GM21526 (cell line): ENCODE measurements around the gene CLHC1.
A peak's percentile ranks its signal among the peaks of the same experiment; 100 is the strongest.
"Not testable (repeated sequence)": the region's sequence is repeated elsewhere in the genome, so short reads cannot be mapped to it uniquely, and the experiment has no call there.

Source experiments
- ATAC-seq: cut with Tn5 transposase; IDR thresholded peaks from one replicate; pipeline ENCODE4 v1.9.1; 2021; ENCODE audit warnings: moderate library complexity; ENCODE audit not compliant: unreplicated experiment, low FRiP score

Gene CLHC1

DNA sequence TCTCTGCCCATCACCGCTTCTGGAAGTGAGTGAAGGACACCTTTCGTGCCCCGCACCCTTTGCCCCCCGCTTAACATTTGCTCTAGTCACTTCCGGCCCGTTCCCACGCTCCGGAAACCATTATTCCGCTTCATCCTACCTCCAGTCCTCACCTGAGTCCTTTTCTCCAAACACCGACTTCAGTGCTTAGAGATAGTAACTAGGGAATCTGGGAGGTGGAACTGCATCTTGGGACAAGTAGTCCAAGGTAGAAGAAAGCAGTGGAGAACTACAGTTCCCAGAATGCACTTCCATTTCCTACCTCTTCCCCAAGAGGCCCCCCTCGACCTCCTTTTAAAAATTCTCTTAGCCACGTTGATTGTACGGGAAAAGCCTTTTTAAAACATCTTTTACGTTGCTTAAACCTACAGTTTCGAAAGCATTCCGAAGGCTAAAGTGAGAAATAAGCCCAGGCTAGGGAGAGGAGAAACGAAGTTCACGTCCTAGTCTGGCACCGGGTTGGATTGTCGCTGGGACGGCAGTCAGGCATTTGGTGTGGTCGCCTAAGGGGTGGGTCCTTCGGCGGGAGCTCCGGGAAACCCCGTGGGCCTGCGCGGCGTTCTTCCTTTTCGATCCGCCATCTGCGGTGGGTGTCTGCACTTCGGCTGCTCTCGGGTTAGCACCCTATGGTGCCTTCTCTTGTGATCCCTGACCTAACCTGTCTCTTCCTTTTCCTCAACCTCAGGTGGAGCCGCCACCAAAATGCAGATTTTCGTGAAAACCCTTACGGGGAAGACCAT is at the start of gene CLHC1, which contains the start of gene RPS27A:
Gene CLHC1 (minus strand): TSS at position 210 of the 779 bp plus-strand sequence. CDS start 9,882 bp downstream, outside the sequence.
Gene RPS27A (plus strand): TSS at position 605 of the 779 bp plus-strand sequence. CDS start 137 bp downstream, at position 742.
- peak; percentile 81 for ATAC-seq

DNA sequence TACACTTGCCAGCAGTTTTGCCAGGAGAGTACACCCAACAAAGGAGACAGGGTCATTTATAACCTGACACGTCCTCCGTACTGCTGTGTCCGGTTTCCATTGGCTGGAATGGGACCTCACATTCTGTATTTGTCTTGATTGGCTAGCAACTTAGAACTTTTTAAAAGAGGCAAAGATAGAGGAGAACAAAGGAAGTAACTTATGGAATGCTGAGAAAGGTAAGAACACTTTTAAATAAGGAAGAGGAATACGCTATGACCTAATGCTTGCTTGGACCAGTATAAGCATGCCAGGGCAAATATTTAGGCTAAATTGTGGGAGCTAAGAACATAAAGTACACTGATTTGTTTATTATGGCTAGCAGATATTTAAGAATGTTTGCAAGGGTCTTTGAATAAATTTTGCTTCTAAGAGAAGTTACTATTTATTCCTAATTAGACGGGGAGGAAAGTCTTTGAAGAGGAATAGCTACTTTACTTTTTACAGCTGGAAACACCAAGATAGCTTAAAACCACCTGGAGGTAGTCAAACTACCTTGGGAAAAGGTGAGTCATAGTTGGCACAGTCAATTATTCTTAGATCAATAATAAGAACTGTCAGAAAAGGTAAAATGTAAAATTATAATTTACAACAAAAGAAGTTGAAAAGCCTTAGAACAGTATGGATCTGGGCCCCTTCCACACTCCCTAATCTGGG is 48.9 kb upstream of the CLHC1 start:
- ATAC-seq = not testable (repeated sequence)

DNA sequence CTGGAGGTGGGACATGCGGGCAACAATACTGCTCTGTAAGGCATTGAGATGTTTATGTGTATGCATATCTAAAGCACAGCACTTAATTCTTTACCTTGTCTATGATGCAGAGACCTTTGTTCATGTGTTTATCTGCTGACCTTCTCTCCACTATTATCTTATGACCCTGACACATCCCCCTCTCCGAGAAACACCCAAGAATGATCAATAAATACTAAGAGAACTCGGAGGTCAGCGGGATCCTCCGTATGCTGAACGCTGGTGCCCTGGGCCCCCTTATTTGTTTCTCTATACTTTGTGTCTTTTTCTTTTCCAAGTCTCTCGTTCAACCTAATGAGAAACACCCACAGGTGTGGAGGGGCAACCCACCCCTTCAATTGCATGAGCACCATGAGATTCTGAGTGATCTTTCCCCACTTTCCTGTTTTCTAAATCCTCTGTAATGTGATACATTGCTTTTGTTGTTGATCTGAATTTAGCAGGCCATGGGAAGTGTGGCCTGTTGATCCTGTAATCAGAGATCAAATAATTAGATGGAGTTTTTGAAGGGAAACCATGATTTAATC is 47.8 kb upstream of the CLHC1 start:
- ATAC-seq = not testable (repeated sequence)

DNA sequence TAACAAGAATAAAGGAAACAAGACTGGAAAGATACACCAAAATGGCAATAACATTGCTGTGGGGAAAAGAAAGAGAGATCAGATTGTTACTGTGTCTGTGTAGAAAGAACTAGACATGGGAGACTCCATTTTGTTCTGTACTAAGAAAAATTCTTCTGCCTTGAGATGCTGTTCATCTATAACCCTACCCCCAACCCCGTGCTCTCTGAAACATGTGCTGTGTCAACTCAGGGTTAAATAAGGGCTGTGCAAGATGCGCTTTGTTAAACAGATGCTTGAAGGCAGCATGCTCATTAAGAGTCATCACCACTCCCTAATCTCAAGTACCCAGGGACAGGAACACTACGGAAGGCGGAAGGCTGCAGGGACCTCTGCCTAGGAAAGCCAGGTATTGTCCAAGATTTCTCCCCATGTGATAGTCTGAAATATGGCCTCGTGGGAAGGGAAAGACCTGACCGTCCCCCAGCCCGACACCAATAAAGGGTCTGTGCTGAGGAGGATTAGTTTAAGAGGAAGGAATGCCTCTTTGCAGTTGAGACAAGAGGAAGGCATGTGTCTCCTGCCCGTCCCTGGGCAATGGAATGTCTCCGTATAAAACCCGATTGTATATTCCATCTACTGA is 47.2 kb upstream of the CLHC1 start:
- not testable (repeated sequence) for ATAC-seq

DNA sequence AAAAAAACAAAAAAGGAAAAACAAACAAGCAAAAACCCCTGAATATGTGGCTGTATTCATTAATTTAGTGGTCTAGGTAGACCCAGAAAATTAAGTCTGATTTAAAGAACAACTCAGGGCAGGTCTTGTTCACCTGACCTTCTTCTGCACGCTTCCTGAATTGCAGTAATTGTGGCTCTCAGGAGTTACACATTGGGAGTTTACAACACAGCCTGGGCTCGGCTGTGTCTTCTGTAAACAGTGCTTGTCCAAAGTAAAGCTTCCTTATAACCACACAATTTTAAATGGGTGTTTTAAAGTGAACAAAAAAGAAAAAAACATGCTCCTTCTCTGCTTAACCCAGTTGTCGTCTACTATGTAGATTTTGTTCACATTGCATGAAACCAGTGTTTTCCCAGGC is 45.2 kb upstream of the CLHC1 start:
- ATAC-seq = no peak

DNA sequence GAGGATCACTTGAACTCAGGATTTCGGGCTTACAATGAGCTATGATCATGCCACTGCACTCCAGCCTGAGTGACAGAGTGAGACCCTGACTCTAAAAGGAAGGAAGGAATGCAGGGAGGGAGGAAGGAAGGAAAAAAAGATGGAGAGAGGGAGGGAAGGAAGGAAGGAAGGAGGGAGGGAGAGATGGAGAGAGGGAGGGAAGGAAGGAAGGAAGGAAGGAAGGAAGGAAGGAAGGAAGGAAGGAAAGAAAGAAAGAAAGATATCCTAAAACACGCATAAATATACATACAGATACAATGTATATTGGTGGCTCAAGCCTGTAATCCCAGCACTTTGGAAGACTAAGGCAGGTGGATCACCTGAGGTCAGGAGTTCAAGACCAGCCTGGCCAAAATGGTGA is 42.3 kb upstream of the CLHC1 start:
- ATAC-seq = not testable (repeated sequence)

DNA sequence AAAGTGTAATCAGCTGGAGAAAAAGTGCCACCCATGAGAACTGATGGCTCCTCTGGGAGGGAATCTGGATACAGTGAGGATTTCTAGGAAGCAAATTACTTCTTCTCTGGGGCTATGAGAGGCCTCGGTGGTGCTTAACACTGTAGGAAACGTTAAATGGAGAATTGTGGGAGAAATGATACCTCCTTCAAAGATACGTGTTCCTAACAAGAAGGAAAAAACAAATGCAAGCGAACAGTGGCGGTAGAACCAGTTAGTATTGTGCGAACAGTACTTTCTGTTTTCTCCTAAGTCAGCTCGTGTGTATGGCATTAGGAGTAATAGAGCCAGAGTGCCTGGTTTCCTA is 37.5 kb upstream of the CLHC1 start:
- no peak for ATAC-seq

DNA sequence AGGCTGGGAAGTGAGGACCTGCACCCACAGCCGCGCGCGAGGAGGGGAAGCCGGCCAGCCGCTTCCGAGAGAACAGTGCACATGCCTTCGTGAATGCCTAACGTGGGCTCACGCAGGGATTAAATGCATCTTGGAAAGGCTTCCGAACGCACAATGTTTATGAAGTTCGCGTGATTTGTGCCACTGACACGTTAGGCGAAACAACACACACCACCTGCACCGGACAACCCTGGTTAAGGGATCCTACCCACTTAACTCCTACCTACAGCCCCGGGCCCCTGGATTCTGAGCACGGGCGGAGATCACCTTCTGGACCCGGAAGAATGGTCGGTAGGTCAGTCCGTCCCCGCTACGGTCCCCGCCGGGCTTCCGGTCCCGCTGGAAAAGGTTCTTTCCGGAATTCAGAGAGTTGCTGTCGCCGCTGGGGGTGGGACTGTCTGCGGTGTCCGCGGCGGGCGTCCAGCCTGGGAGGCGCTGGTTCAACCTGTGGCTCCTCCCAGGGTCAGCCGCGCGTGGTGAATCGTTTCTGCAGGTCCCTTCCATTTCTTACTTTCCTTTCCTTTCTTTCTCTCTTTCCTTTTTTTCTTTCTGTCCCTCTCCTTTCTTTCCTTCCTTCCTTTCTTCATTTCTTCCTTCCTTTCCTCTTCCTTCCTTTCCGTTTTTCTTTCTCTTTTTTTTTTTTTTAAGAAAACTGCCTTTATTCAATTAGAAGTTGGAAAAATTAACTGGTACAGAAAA is 37.0 kb upstream of the CLHC1 start, which contains the start of gene MTIF2:
Gene MTIF2 (minus strand): TSS at position 325 of the 738 bp plus-strand sequence. CDS start 5,373 bp downstream, outside the sequence.
- ATAC-seq = peak; percentile 95

DNA sequence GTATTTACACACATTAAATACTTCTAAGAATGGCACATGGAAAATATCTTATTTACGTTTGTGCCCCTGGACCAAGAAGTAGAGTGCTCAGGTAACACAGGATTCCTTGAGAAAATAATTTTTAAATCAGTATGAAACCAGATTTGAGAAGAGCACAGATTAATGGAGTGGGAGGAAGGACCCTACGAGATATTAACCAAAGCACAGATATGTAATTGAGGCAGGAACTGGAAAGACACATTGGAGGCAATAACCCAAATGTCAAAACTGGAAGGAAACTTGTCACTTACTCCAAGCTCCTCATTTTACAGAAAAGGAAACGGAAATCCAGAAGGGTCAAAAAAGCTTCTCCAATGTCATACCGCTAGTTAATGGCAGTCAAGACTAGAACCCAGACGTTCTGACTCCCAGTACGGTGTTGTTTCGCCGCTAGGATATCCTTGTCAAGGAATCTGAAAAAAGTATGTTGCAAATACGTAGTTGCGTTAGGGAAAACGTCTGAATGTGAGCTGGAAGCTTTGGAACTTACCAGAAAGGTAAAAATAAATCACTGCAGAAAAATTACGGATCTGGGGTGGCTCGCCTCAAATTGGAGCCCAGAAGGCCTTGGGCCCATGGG is 36.3 kb upstream of the CLHC1 start:
- no peak for ATAC-seq

DNA sequence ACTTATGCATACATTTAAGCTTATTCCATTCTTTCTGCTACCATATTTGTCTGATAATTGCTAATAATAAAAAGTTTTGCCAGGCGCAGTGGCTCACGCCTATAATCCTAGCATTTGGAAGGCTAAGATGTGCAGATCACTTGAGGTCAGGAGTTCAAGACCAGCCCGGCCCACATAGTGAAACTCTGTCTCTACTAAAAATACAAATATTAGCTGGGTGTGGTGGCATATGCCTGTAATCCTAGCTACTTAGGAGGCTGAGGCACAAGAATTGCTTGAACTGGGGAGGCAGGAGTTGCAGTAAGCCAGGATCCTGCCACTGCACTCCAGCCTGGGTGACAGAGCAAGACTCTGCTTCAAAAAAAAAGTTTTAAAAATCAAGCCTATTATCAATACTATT is 27.5 kb upstream of the CLHC1 start:
- not testable (repeated sequence) for ATAC-seq

DNA sequence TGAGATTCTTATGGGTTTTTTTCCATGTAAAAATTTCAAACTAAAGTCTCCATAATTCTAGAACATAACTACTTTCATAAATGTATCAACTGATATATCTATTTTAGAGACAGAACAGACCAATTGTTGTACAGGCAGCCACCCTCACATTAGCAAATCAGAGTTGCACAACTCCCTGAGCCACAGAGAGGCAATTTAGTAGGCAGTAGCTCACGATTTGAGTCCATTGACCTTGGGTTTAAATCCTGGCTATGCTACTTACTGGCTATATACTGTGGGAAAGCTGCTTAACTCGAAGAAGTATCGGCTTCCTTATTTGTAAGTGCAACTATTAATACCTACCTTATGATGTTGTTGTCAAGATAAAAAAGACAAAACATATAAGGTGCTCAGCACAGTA is 20.7 kb upstream of the CLHC1 start:
- no peak for ATAC-seq

DNA sequence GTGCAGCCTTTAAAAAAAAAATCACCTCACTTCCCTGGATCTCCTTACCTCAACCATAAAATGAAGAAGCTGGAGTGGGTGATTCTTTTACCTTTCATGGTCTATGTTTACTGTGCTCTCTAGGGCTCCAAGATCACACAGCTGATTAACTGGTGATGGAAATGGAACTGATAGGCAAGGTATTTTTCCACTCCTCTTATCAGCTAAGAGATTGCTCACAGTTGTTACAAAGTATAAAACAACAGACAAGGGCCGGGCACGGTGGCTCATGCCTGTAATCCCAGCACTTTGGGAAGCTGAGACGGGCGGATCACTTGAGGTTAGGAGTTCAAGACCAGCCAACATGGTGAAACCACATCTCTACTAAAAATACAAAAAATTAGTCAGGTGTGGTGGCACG is 14.9 kb upstream of the CLHC1 start:
- no peak for ATAC-seq

DNA sequence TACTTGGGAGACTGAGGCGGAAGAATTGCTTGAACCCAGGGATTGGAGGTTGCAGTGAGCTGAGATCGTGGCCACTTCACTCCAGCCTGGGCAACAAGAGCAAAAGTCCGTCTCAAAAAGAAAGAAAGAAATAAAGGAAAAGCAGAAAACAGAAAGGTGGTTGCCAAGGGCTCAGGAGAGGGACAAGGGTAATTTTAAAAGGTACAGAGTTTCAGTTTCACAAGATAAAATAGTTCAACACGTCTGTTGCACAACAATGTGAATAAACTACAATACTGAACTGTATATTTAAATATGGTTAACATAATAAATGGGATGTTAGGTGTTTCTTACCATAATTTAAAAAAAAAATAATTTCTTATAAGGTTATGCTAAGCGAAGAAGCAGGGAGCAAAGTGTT is 13.3 kb upstream of the CLHC1 start:
- ATAC-seq = no peak

DNA sequence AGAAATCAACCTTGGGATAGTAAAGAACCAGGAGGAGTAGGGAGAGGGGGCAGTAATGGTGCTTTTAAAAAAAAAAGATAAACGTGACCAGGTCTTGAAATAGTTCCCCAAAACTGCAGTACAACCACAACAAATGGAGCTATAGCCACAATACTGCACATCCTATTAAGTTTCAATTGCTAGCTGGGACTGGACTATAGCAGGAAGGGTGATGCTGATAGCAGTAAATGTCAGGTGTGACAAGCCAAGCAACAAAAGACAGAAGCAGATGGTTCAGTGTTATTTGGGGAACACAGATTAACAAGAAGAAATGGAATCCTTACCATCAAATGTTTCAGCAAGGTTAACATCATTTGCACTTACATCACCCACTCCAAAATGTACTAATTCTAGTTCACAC is 10.5 kb upstream of the CLHC1 start:
- no peak for ATAC-seq

DNA sequence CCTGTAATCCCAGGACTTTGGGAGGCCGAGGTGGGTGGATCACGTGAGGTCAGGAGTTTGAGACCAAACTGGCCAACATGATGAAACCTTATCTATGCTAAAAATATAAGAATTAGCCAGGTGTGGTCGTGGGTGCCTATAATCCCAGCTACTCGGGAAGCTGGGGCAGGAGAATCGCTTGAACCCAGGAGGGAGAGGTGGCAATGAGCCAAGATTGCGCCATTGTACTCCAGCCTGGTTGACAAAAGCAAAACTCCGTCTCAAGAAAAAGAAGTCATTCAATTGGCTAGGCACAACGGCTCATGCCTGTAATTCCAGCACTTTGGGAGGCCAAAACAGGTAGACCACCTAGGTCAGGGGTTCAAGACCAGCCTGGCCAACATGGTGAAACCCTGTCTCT is 9.5 kb upstream of the CLHC1 start:
- ATAC-seq = not testable (repeated sequence)

DNA sequence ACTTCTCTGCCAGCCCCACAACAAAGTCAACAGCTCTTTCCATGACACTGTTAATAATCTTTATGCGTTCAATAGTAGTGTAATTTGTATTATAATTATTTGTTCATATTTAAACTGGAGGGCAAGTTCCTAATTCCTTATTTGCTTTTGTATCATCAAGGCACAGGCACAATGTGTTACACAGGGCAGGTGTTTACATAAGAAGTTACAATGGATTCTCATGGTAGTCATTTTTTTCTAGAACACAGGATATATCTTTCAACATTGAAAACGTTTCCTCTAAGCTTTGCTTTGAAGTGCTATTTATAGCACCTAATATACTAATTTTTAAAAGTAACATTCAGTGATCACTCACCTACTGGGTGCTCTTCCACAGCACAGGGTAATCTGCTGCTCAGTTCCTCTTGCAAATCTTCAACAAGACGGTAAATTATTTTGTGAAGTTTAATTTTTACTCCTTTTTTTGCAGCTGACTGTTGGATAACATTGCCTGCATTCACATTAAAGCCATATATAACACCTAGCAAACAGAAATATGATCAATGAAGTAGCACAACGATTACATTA is 7.6 kb upstream of the CLHC1 start:
- no peak for ATAC-seq

DNA sequence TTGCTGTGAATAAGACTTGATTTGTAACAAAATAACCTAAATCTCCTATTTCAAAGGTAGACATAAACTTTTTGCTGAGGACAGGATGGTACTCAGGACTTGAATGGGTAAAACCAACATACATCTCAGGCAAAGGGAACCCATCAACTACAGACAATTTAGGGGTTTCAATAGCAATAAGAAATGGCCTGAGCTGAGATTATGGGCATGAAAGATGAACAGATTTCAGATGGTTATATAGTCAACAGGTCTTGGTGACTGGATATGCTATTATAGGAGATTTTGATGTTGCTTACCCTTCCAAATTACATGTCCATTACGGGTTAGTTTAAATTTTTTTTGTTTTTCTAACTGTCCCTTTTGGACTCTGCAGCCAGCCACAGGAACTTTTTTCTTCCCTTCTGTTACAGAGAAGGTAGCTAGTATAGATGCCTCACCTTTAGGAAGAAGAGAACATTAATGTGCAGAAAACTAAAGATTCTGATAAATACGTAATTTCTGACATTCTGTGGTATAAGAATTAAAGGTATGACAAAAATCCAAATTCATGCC is 5.0 kb upstream of the CLHC1 start:
- no peak for ATAC-seq

DNA sequence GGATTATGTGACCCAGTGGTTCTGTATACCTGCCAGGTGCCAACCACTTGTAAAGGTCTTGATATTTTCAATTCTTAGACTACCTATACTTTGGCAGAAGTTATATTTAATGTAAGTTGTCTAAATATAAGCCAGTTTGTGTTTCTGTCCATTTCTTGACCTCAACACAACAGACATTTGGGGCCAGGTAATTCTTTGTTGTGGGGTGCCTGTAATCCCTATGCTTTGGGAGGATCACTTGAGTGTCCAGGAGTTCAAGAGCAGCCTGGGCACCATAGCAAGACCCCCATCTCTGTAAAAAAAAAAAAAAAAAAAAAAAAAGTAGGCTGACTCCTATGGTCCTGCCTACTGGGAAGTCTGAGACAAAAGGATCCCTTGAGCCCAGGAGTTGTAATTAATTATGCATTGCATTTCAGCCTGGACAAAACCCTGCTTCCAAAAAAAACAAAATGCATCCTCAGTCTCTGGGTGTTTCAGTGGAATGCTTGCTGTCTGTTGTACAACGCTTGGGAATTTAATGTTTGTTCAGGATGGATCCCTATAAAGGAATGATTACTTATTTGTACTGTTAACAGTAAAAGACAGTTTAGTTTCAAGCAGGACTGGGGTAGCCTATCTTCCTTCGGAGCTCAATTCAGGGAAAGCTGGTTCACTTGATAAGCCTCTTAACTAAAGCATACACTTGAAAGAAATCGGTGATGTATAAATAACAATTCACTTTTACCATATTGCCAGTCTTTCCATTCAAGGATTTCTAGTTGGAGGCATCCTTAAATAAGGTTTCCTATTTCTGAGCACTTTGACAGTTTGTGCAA is 3.8 kb upstream of the CLHC1 start:
- no peak for ATAC-seq

DNA sequence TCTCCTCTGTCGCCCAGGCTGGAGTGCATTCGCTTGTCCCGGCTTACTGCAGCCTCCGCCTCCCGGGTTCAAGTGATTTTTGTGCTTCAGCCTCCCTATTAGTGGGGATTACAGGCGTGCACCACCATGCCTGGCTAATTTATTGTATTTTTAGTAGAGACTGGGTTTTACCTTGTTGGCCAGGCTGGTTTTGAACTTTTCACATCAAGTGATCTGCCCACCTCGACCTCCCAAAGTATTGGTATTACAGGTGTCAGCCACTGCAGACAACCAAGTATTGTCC is 1.5 kb upstream of the CLHC1 start:
- no peak for ATAC-seq
